Measurements from ENCODE around the gene CFC1.
"Not testable (repeated sequence)": the region's sequence is repeated elsewhere in the genome, so short reads cannot be mapped to it uniquely, and the experiment has no call there.

CFC1 gene

GRCh38 chr2:130599393-130599792 is at the start of gene CFC1:
CFC1 (minus strand) TSS chr2:130599575; CDS start chr2:130599287, 288 bp downstream.
- DNase-seq (ENCODE audit: low spot score) = not testable (repeated sequence)

DNA sequence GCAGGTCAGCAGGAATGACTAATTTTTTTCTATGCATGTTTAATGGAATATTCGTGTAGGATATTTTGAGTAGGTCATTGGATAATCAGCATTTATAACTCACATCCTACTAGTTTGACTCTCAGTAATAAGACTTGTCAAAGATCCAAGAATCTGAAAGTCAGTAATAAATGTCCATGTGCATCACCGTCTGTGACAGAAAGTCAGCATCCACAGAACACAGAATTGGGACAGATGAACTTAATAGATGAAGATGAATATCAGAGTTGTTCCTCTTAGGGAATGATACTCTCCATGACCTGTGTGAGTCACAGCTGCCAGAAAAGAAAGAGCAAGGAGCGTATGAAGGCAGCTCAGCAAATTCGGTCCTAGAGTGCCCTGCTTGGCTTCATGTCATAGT is 42.3 kb upstream of the CFC1 start:
- not testable (repeated sequence) for DNase-seq (ENCODE audit: low spot score)

GRCh38 chr2:130638973-130639372 is 39.6 kb upstream of the CFC1 start:
- DNase-seq (ENCODE audit: low spot score) = not testable (repeated sequence)

- not testable (repeated sequence) for DNase-seq (ENCODE audit: low spot score)
These were observed 29.6 kb upstream of the CFC1 start for GRCh38 chr2:130628784-130629475.

DNA sequence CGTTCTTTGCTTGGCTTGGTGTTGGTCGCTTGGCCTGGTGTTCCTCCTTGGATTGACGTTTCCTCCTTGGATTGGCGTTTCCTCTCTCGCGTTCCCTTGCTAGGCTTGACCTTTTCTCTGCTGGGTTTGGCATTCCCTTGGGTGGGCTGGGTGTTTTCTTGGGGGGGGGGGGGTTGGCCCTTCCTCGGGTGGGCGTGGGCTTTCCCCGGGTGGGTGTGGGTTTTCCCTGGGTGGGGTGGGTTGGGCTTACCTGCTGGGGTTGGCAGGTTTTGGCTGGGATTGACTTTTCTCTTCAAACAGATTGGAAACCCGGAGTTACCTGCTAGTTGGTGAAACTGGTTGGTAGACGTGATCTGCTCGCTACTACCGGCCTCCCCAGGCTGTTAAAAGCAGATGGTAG is 11.8 kb upstream of the CFC1 start, which contains the start of gene POTEJ:
Gene POTEJ (plus strand): TSS at position 301 of the 400 bp plus-strand sequence. CDS start 93 bp downstream, at position 394.
- not testable (repeated sequence) for DNase-seq (ENCODE audit: low spot score)

DNA sequence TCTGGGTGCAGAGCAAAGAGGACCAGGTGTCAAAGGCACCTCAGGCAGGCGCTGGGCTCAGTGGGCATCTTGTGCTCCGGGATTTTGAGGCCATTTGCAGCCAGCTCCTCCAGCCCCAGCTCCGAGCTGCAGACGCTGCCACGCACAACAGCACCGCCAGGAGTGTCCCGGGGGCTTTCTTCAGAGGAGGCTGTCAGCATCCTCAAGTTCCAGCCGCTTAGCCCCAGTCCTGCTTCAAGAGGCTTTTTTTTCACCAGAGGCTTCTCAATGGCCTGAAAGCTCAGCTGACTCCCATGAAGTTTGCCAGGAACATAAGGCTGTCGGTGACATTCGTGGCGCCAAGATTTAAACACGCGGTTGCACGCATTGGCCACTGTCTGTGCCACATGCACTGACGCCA is 11.1 kb upstream of the CFC1 start:
- not testable (repeated sequence) for DNase-seq (ENCODE audit: low spot score)

DNA sequence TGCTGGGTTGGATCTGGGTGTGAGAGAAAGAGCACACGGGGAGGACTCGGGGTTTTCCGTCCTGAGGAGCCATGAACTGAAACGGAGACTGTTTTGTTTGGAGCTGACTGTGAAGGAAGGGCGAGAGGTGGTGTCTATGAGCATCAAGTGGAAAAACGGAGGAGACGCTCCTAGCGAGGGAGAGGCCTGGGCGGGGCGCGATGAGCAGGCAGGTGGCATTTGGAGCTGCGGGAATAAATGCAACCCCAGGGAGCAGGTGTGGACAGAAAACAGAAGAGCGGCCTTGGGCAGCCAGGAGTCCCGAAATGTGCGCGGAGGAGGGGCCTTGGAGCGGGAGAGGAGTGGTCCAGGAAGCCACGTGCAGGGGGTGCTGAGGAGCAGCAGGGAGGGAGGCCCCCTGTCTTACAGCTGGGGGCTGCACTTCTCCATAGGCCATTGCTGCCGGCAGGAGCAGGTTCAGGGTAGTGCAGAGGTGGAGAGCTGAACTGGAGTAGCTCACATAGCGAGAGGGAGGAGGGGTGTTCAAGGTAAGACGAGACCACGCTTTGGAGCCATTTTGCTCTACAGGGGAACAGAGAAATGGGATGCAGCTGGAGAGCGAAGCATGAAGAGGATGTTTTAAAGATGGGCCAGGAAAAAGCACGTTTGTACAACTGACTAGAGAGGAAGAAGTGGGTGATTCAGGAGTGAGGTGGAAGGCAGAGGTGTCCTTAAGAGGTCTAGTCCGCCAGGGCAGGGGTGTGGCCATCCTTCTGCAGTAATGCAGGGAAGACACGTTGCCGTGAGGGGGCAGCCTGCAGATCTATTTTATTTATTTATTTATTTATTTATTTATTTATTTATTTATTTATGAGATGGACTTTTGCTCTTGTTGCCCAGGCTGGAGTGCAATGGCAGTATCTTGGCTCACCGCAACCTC is 9.9 kb upstream of the CFC1 start:
- not testable (repeated sequence) for DNase-seq (ENCODE audit: low spot score)

DNA sequence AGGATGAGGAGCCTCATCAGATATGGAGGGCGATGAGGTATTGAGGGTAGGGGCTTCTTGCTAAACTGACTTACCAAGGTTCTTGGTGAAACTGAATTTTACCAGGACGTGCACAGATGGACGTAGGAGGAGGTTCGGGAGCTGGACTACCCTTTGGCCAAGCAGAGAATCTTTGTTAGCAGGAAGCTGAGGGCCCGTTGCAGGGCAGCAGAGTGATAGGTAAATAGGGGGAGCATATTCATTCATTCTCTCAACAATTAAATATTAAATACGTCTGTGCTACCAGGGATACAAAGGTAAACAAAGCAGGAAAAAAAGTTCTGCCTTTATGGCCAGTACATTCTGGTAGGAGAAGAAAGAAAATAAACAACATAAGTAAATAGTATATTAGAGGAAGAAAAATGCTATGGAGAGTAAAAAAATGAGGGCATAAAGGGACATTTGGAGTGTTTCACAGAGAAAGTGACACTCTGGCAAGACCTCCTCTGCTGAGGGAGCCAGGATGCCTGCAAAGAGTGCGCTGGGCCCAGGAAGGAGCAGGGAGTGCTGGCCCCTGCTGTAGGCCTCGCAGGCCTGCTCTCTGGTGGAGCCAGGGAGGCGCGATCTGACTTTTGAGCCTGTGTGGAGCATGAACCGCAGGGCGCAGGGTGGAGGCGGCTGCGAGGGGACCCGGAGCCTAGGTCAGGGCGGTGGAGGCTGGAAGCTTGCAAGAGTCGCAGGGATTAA is 9.1 kb upstream of the CFC1 start:
- DNase-seq (ENCODE audit: low spot score) = not testable (repeated sequence)

DNA sequence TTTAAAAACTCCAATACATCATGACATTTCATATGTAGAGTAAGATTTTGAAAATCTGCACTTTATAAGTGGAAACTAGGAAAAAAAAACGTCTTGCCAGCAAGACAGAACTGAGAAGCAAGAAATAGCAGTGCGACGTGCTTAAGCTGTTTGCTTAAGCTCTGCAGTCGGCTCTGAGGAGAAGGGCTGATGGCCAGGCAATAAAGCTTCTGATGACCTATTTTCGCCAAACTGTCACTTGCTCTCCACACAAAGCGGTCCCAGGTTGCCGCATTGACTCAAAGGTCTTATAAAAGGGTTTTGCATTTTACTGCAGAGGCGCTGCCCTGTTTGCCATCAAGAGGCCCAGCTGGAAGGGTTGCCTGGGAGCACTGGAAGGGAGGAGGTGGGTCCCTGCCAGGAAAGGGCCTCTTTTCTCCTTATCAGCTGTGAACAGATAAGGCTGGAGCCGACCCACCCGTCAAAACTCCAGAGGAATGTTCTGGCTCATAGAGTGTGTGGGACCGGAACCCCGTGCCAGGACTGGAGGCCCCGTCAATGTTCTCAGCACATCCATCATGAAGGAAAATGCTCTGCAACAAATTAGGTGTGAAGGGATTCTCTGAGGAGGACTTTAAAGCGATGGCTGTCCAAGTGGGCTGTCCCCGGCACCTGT is 2.4 kb upstream of the CFC1 start:
- not testable (repeated sequence) for DNase-seq (ENCODE audit: low spot score)

GRCh38 chr2:130599926-130600325 is 551 bp upstream of the CFC1 start:
- DNase-seq (ENCODE audit: low spot score) = not testable (repeated sequence)

DNA sequence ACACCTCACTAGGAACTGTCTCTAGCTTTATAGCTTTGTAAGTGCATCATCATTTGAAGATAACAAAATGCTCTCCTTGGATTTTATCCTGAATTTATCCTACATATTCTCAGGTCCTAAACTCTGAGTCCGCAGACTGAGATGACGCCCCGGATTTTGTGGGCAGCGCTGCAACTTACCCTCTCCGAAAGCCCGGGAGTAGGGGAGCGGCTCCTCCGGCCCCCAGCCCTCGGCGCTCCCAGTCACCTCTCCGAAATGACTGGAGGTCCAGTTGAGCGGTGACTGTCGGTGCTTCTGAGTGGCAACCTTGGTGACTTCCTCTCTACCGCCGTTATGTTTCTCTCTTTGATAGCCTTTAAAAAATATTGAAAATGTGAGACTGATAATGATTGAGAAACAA is 912 bp downstream of the CFC1 start:
- DNase-seq (ENCODE audit: low spot score) = not testable (repeated sequence)

DNA sequence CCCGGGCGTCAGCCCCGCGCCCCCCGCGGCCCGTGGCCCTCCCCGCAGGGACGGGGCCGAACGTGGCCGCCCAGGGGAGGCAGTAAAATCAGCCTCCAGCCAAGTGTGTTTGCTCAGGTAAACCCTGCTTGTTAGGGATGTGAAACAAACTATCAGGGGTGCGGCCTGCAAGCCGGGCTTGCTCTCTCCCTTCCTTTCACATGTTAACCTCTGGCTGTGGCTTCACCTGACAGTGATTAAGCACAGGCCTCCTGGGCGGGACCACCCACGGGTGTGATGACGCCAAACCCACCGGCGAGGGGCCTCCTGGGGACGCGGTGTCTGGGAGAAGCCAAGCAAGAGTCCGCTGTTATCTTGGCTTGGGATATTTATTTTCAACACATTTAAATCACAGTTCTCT is 1.4 kb downstream of the CFC1 start:
- not testable (repeated sequence) for DNase-seq (ENCODE audit: low spot score)

- DNase-seq (ENCODE audit: low spot score) = not testable (repeated sequence)
These were observed 2.6 kb downstream of the CFC1 start for GRCh38 chr2:130596757-130597156.

DNA sequence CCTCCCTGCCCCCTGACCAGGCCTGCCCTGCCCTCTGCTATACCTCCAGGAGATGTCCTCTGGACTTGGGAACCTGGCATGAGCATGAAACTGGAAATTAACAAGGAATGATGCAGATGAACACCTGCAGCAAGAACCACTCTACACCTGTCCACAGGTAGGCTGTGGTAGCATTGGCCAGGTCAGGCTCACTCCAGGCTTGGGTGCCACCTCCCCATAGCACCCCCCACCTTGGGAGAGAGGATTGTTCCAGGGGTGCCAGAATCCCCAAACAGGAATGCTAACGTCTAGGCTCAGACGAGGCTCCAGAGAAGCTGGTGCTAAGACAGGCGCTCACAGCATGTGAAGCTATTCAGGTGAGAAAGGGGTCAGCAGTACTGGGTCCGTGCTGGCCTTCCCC is 5.4 kb downstream of the CFC1 start:
- not testable (repeated sequence) for DNase-seq (ENCODE audit: low spot score)

- DNase-seq (ENCODE audit: low spot score) = not testable (repeated sequence)
These were observed 6.5 kb downstream of the CFC1 start for GRCh38 chr2:130592791-130593414.

DNA sequence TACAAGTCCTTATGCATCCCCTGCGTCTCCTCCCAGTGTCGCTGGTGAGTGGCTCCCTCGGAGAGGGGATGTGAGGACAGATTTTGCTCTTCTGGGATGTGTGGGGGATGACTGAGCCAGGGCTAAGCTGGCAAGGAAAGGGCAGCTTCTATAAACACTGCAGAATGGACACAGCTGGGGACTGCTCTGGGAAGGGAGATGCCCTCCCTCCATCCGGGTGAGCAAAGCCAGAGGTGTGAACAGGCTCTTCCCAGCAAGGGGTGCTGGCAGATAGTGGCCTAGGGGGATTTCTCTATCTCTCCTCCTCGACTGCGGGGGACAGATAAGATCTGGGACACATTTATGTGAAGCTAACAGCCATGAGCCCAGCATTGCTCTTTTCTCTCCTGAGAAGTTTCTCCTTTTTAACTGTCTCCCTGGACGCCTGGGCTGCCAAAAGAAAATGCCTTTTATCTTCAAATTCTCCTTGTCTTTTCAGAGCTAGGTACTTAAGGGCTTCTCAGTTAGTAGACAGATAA is 8.5 kb downstream of the CFC1 start:
- DNase-seq (ENCODE audit: low spot score) = not testable (repeated sequence)

- DNase-seq (ENCODE audit: low spot score) = not testable (repeated sequence)
These were observed 9.1 kb downstream of the CFC1 start for GRCh38 chr2:130590170-130590841.

GRCh38 chr2:130588688-130589458 is 10.5 kb downstream of the CFC1 start:
- DNase-seq (ENCODE audit: low spot score) = not testable (repeated sequence)

DNA sequence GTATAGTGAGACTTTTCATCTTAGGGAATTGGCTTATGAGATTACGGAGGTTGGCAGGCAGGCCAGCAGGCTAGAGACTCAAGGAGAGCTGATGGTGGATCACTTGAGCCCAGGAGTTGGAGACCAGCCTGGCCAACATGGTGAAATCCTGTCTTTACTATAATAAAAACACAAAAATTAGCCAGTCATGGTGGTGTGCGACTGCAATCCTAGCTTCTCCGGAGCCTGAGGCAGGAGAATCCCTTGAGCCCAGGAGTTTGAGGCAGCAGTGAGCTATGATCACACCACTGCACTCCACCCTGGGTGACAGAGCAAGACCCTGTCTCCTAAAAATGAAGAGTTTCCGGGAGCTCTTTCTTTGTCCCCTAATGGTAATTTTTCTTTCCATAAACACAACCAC is 14.6 kb downstream of the CFC1 start:
- DNase-seq (ENCODE audit: low spot score) = not testable (repeated sequence)
